Right hindlimb (tissue), 1 donor: ENCODE results near the gene GABBR2.

Experiments used
- DNase-seq: peaks from one replicate; pipeline ENCODE4 v3.0.0-alpha.2; 2018

Gene GABBR2

DNA sequence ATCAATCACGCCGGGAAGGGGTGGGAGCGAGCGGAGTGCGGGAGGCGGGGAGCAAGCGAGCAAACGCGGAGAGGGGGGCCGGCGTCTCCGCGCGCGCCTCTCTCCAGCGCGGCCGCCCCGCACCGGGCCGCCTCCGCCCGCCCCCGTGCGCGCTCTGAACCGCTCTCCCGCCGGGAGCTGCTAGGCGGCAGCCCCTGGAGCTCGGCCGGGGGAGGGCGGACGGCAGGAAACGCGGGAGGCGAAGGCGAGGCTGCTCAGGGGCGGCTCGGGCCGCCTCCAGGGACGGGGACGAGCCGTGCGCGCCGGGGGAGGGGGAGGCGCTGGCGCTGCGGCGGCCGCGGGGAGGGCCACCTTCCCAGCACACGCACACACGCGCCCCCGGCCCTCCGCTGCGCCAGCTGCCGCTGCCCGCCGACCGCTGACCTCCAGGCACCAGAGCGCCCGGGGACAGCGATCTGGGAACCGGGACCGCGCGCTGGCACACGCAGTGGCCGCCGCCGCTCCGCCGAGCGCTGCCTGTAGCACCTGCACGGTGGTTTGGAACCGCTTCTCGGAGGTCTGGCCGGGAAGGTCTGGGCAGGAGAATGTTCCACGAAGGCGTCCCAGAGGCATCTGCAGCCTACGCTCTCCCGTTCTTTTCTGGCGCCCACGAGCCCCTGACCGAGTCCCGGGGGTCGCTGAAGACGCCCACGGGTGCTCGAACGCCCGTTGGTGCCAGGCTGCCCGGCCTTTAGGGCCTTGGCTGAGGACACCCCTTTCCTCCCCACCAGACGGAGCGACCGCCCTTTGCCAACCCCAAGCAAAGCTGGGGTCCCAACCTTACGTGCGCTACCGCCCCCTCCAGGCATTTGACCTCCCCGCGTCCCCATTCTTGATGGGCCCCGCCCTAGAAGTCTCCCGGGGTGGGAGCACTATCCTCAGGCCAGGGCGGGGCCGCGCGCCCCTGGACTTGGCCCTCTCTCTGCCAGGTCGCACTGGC lies at the start of gene GABBR2:
TSS of gene GABBR2 (minus strand) at position 3 of the 979 bp plus-strand sequence. CDS start 198 bp downstream, outside the sequence.
- no peak for DNase-seq

GRCh38 chr9:98755006-98755618 lies 46.4 kb upstream of the GABBR2 start:
- no peak for DNase-seq

DNA sequence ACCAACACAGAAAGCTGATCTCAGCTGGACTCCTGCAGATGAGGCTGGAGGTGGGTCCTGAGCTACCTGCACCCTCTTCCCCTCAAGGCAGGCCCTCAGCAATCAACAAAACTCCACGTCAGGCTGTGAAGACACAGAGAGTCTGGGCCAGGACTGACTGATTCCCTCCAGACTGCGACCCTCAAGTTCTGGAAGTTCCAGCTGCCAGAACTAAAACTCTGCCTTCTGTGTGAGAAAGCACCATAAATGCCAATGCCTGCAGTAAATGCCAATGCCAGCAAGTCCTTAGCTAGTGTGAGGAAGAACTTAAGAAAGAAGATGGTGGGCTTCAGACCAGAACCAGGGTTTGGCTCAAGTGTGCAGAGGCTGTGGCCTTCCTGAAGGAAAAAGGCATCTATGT lies 42.5 kb upstream of the GABBR2 start:
- DNase-seq: no peak

GRCh38 chr9:98750364-98751060 lies 41.8 kb upstream of the GABBR2 start:
- DNase-seq: no peak

GRCh38 chr9:98747476-98747875 lies 38.7 kb upstream of the GABBR2 start:
- no peak for DNase-seq

- DNase-seq: no peak
Measured at GRCh38 chr9:98745470-98745869, 36.7 kb upstream of the GABBR2 start.

- DNase-seq: no peak
Measured at GRCh38 chr9:98743818-98744611, 35.3 kb upstream of the GABBR2 start.

DNA sequence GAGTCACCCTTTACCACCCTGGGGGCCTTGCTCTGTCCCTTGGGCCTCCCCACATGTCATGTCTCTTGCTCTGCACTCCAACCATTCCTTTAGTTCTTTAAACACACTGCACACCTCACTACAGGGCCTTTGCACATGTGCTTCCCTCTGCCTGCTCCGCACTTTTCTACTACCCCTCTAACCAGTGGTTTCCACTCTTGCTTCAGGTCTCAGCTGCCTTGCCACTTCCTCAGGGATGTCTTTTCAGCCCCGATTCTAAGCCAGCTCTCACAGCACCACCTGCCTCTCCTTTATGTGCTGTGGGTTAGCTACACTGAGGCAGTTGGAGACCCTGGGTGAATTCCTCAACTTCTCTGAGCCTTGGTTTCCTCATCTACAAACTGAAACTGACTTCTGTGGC lies 34.6 kb upstream of the GABBR2 start:
- DNase-seq: no peak

GRCh38 chr9:98742325-98743280 lies 33.9 kb upstream of the GABBR2 start:
- no peak for DNase-seq

DNA sequence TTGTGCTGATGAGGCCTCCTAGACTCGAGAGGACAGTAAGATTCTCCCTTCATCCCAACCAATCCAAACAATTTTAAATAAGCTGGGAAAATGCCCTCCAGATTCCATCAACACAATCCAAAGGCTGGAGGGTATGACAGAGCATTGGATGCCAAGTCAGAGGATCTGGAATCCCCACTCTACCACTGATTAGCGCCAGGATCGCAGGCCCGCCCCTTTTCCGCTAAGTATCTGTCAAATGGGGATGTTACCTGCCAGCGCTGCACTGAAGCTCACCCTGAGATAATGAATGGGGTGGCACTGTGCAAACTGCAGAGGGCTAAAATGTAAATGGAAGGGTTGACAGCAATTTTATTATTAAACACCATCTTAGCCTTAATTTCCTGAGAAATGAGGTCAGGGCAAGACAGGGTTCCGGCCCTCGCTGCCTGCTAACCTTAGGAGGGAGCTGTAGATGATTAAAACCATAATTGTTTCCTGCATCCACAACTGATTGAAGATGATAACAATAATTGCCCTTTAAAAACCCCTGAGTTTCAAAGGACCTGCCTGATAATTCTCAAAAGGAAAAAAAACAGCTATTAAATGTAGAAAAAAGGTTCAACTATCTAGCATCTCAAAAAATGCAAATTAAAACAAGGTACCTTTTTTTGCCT lies 31.6 kb upstream of the GABBR2 start:
- DNase-seq: no peak

DNA sequence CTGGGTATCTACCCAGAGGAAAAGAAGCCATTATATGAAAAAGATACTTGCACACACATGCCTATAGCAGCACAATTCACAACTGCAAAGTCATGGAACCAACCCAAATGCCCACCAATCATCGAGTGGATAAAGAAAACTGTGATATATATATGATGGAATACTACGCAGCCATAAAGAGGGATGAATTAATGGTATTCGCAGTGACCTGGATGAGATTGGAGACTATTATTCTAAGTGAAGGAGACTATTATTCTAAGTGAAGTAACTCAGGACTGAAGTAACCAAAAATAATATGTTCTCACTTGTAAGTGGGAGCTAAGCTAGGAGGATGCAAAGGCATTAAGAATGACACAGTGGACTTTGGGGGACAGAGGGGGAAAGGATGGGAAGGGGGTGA lies 30.0 kb upstream of the GABBR2 start:
- DNase-seq: no peak

DNA sequence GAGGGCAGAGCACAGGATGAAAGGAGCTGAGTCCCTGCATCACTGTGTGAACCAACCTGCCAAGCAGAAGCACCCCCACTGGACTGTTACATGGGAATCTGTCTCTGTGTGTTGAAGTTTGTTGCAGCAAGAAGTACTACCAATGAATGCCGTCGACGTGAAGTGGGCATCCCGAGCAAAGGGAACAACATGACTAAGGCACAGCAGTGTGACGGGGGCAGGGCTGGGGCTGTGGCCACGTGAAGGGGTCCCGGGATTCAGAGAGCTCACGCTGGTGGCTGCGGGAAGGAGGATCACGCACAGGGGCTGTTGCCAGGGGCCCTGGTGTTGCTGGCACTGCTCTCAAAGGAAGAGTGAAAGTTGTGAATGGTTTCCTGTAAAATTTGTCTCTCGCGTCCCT lies 27.5 kb upstream of the GABBR2 start:
- DNase-seq: no peak

- no peak for DNase-seq
Measured at GRCh38 chr9:98732801-98733200, 24.1 kb upstream of the GABBR2 start.

GRCh38 chr9:98732091-98732490 lies 23.4 kb upstream of the GABBR2 start:
- no peak for DNase-seq

DNA sequence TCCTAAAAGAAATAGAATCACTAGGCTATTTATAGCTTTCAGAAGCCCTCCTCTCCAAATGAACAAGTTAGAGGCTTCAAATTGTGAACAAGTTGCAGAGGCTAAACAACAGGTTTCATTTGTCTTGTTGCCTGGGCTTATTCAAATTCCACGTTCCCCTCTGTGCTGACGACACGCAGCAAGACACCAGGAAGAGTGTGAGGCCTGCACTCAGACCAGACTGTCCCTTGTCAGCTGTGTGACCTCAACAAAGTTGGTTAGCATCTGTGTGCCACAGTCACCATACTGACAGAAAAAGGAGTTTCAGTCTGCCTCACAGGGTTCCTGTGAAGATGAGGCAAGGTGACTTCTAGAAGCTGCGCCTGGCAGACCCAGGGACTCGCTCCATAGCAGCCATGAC lies 22.1 kb upstream of the GABBR2 start:
- DNase-seq: no peak

- no peak for DNase-seq
Measured at GRCh38 chr9:98728500-98728899, 19.8 kb upstream of the GABBR2 start.

GRCh38 chr9:98727428-98727827 lies 18.7 kb upstream of the GABBR2 start:
- no peak for DNase-seq

DNA sequence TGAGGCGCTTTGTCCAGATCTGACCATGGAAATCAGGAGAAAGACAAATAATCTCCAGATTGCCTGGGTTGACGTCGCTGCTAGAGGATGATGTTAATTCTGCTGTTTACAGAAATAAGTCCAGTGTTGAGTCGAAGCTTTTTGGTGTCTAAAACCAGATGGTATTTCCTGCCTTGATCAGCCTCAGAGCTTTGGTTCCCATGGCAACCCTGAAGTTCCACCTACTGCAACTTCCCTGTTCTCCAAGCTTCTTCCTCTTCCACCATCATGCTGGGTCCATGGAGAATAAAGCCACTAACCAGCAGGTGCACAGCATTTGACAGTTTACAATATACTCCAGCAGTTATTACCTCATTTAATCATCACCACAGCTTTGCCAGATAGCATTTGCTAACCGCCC lies 18.0 kb upstream of the GABBR2 start:
- no peak for DNase-seq

- DNase-seq: no peak
Measured at GRCh38 chr9:98724810-98725530, 16.2 kb upstream of the GABBR2 start.

DNA sequence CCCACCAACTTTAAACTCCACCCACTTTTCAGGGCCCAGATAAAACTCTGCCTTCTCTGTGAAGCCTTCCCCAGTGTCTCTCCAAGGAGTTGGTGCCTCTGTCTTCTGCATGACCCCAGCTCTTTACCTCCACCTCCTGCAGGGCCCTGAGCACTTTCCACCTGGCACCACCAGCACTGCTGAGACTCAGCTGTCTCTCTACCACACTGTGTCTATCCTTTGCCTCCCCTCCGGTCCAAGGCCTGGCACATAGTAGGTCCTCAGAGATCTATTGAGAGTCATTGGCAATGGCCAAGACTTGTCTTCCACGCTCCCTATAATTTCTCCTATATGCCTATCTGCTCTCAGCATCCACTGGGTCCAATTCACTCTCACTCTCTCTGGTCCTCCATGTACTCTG lies 12.9 kb upstream of the GABBR2 start:
- no peak for DNase-seq
